Measurements from ENCODE around the gene TET2. TPM values are rescaled to one million over a fixed set of nuclear protein-coding genes. Genes with fewer than 3 reads are reported as not detected.

TET2 gene
- total RNA-seq, 6 donors from 2014 or later, result 25.1 to 41.9 (median 29.7) TPM

DNA sequence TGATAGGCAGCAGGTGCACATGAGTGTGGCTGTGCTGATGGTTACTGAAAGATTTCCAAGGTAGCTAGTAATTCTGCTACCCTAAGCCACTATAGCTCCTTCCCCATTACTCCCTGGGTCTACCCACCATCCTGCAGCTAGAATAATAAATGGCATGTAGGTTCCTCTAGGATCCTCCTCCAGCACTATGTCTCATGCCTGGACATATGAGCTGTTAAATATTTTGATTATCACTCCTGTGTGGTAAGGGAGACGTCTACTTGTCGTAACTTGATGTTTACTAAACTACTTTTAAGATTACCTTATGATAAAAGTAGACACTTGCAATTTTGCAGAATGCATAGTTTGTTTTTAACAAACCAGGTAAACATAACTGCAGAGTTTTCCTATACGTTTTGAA is 35.5 kb downstream of the TET2 start:
- Histone ChIP-seq H3K36me3 (peaks cover 0 to 2% (median 0%) of the 10 kb centered on the region in 4 donors), H3K9me3 (no peaks in the 10 kb centered on the region), H3K4me3 (no peak overlapping the region), H3K27me3 (no peaks in the 10 kb centered on the region), H3K4me1 (peaks cover 0 to 13% (median 4%) of the 10 kb centered on the region in 4 donors), H3K27ac (no peak overlapping the region)
- WGBS, 2 donors, result 70 to 77% methylated on average over 3 of the region's 3 CpGs
- ATAC-seq (ENCODE audit: low FRiP score in 2 of 2) (no peak), DNase-seq (no peak)
- TF ChIP-seq CTCF (IDR thresholded peaks at IDR 0.05) (no peak), EP300 (IDR thresholded peaks at IDR 0.05) (no peak), POLR2AphosphoS5 (IDR thresholded peaks at IDR 0.05) (no peak), POLR2A (IDR thresholded peaks at IDR 0.05) (no peak)

GRCh38 chr4:105184316-105184980 is 37.8 kb downstream of the TET2 start:
- Histone ChIP-seq H3K36me3 (peaks cover 0 to 2% (median 0%) of the 10 kb centered on the region in 4 donors), H3K4me1 (peaks cover 0 to 13% (median 4%) of the 10 kb centered on the region in 4 donors), H3K9me3 (no peaks in the 10 kb centered on the region), H3K4me3 (no peak overlapping the region), H3K27me3 (no peaks in the 10 kb centered on the region), H3K27ac (no peak overlapping the region)
- DNase-seq, result no peak
- no peak for ATAC-seq (ENCODE audit: low FRiP score in 2 of 2)
- WGBS, 2 donors, result 42 to 58% methylated on average over 2 of the region's 2 CpGs
- TF ChIP-seq POLR2AphosphoS5 (IDR thresholded peaks at IDR 0.05), result no peak
- no peak for TF ChIP-seq CTCF (IDR thresholded peaks at IDR 0.05)
- no peak for TF ChIP-seq EP300 (IDR thresholded peaks at IDR 0.05)
- TF ChIP-seq POLR2A (IDR thresholded peaks at IDR 0.05), result no peak

GRCh38 chr4:105186701-105187161 is 40.1 kb downstream of the TET2 start:
- TF ChIP-seq CTCF (IDR thresholded peaks at IDR 0.05), result no peak
- WGBS, 2 donors, result 77 to 88% methylated on average over 2 of the region's 2 CpGs
- Histone ChIP-seq H3K27ac (no peak overlapping the region), H3K4me1 (peaks cover 6 to 22% (median 14%) of the 10 kb centered on the region in 4 donors), H3K4me3 (no peak overlapping the region), H3K27me3 (no peaks in the 10 kb centered on the region), H3K36me3 (peaks cover 0 to 4% (median 0%) of the 10 kb centered on the region in 4 donors), H3K9me3 (no peaks in the 10 kb centered on the region)
- ATAC-seq (ENCODE audit: low FRiP score in 2 of 2) (no peak), DNase-seq (no peak)

DNA sequence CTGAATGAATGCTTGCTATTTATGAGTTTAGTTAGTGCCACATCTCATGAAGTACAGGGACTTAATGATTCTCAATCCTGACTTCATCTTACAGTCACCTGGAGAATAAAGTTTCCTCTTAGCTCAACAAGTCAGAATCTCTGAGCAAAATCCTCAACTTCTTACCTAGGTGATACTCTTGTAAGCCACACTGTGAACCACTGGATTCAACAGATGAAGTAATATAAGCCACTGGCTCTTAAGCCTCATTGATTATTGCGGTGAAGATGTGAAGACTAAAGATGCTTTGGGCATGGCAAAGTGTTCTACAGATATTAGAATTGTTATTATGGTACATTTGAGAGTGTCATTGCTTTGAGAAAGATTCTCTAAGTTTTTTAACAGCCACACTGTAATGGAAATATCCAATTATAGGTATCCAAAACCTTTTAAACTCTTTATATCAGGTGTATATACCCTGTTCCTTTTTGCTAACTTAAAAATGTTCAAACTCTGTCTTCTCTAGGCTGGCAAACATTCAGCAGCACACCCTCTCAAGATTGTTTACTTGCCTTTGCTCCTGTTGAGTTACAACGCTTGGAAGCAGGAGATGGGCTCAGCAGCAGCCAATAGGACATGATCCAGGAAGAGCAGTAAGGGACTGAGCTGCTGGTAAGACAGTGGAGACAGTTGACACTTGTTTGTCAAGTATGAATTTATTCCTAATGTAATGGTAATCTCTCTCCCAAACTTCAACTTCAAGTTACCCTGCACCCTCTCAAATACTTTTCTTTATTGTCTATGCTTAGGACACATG is 43.4 kb downstream of the TET2 start:
- Histone ChIP-seq H3K4me3 (no peak overlapping the region), H3K27ac (no peak overlapping the region), H3K27me3 (no peaks in the 10 kb centered on the region), H3K4me1 (peaks cover 27 to 35% (median 30%) of the 10 kb centered on the region in 4 donors), H3K36me3 (peaks cover 0 to 4% (median 0%) of the 10 kb centered on the region in 4 donors), H3K9me3 (no peaks in the 10 kb centered on the region)
- no peak for ATAC-seq (ENCODE audit: low FRiP score in 2 of 2)
- no peak for TF ChIP-seq EP300 (IDR thresholded peaks at IDR 0.05)
- TF ChIP-seq POLR2AphosphoS5 (IDR thresholded peaks at IDR 0.05), result no peak
- no peak for TF ChIP-seq POLR2A (IDR thresholded peaks at IDR 0.05)
- TF ChIP-seq CTCF (IDR thresholded peaks at IDR 0.05), result no peak
- DNase-seq, result peak in 1 of 2 donors; percentile 24
- WGBS, 2 donors, result 52 to 65% methylated on average over 2 of the region's 2 CpGs
